ENCODE measurements around the gene PKN1.
"Not testable (repeated sequence)": the region's sequence is repeated elsewhere in the genome, so short reads cannot be mapped to it uniquely, and the experiment has no call there.

Gene PKN1

GRCh38 chr19:14433554-14434501 is 722 bp downstream of the PKN1 start:
- DNase-seq, result peak; percentile 34

- no peak for DNase-seq
Observed at GRCh38 chr19:14434543-14435319, 1.6 kb downstream of the PKN1 start.

GRCh38 chr19:14435320-14436050 is 2.4 kb downstream of the PKN1 start:
- DNase-seq, result no peak

GRCh38 chr19:14437578-14438140 is 4.6 kb downstream of the PKN1 start:
- no peak for DNase-seq

GRCh38 chr19:14439014-14439413 is 5.9 kb downstream of the PKN1 start:
- no peak for DNase-seq

GRCh38 chr19:14440049-14440448 is 6.9 kb downstream of the PKN1 start:
- DNase-seq, result no peak

GRCh38 chr19:14441041-14441938 is 8.2 kb downstream of the PKN1 start:
- DNase-seq, result no peak

- no peak for DNase-seq
Observed at GRCh38 chr19:14442891-14443631, 10.0 kb downstream of the PKN1 start.

GRCh38 chr19:14443632-14444216 is 10.6 kb downstream of the PKN1 start:
- DNase-seq, result no peak

GRCh38 chr19:14446336-14447036 is 13.4 kb downstream of the PKN1 start:
- DNase-seq, result no peak

GRCh38 chr19:14449321-14449720 is 16.2 kb downstream of the PKN1 start:
- DNase-seq, result no peak

GRCh38 chr19:14450168-14450874 is 17.2 kb downstream of the PKN1 start:
- DNase-seq, result no peak

GRCh38 chr19:14450876-14451275 is 17.8 kb downstream of the PKN1 start:
- DNase-seq, result no peak

- DNase-seq, result not testable (repeated sequence)
Observed at GRCh38 chr19:14452303-14452702, 19.2 kb downstream of the PKN1 start.

GRCh38 chr19:14459703-14460102 is 26.6 kb downstream of the PKN1 start:
- no peak for DNase-seq

GRCh38 chr19:14460935-14461334 is 27.8 kb downstream of the PKN1 start:
- DNase-seq, result no peak

- not testable (repeated sequence) for DNase-seq
Observed at GRCh38 chr19:14462401-14462800, 29.3 kb downstream of the PKN1 start.

- no peak for DNase-seq
Observed at GRCh38 chr19:14463747-14464146, 30.6 kb downstream of the PKN1 start.

GRCh38 chr19:14467391-14467790 is 34.3 kb downstream of the PKN1 start:
- no peak for DNase-seq
